UCSD-AML1 (cell line): Measurements from ENCODE around the gene CSNK1G2.

Experiments
- DNase-seq: peaks from one replicate; lab custom pipeline; 2025; ENCODE audit not compliant: unreplicated experiment; lab: John Stamatoyannopoulos, UW

CSNK1G2 gene

GRCh38 chr19:1941146-1942077 is at the start of gene CSNK1G2:
Gene CSNK1G2, plus strand, starts transcription at chr19:1941172. Its CDS starts 28,601 bp downstream, at chr19:1969773.
- no peak for DNase-seq

- no peak for DNase-seq
Measured at GRCh38 chr19:1893791-1894190, 47.2 kb upstream of the CSNK1G2 start.

GRCh38 chr19:1896508-1896907 is 44.5 kb upstream of the CSNK1G2 start:
- peak; percentile 39 for DNase-seq

GRCh38 chr19:1901940-1902404 is 39.0 kb upstream of the CSNK1G2 start:
- no peak for DNase-seq

- DNase-seq, result no peak
Measured at GRCh38 chr19:1902923-1903322, 38.0 kb upstream of the CSNK1G2 start.

GRCh38 chr19:1904860-1905109 is 36.2 kb upstream of the CSNK1G2 start:
- no peak for DNase-seq

- DNase-seq, result peak; percentile 98
Measured at GRCh38 chr19:1905110-1905862, 35.7 kb upstream of the CSNK1G2 start, which contains the start of the genes ADAT3 and SCAMP4. Gene ADAT3, plus strand, starts transcription at chr19:1905399. Its CDS starts 6,649 bp downstream, at chr19:1912048. Gene SCAMP4, plus strand, starts transcription at chr19:1905399. Its CDS starts 9,621 bp downstream, at chr19:1915020.

- DNase-seq, result no peak
Measured at GRCh38 chr19:1905863-1906375, 35.1 kb upstream of the CSNK1G2 start.

- DNase-seq, result no peak
Measured at GRCh38 chr19:1906985-1907562, 33.9 kb upstream of the CSNK1G2 start.

GRCh38 chr19:1907563-1908363 is 33.2 kb upstream of the CSNK1G2 start:
- DNase-seq, result no peak

- DNase-seq, result no peak
Measured at GRCh38 chr19:1908364-1908678, 32.7 kb upstream of the CSNK1G2 start.

- no peak for DNase-seq
Measured at GRCh38 chr19:1909761-1910080, 31.3 kb upstream of the CSNK1G2 start.

- DNase-seq, result no peak
Measured at GRCh38 chr19:1910177-1910576, 30.8 kb upstream of the CSNK1G2 start.

GRCh38 chr19:1911098-1911497 is 29.9 kb upstream of the CSNK1G2 start:
- DNase-seq, result no peak

- DNase-seq, result no peak
Measured at GRCh38 chr19:1911995-1912394, 29.0 kb upstream of the CSNK1G2 start.

GRCh38 chr19:1912760-1913505 is 28.0 kb upstream of the CSNK1G2 start:
- no peak for DNase-seq

GRCh38 chr19:1913781-1914577 is 27.0 kb upstream of the CSNK1G2 start:
- no peak for DNase-seq

- no peak for DNase-seq
Measured at GRCh38 chr19:1914826-1915341, 26.1 kb upstream of the CSNK1G2 start.

- DNase-seq, result no peak
Measured at GRCh38 chr19:1917146-1917545, 23.8 kb upstream of the CSNK1G2 start.
